Mucosa of stomach (tissue), 1 donor: Measurements from ENCODE around the gene RDH13.
"Not testable (repeated sequence)": the region's sequence is repeated elsewhere in the genome, so short reads cannot be mapped to it uniquely, and the experiment has no call there.

Experiments
- H3K27me3 ChIP-seq: one replicate; pipeline ENCODE4 v1.7.0; 2013; ENCODE audit warnings: mild to moderate bottlenecking, low read length; ENCODE audit not compliant: control insufficient read depth, insufficient read depth
- H3K36me3 ChIP-seq: one replicate; pipeline ENCODE4 v1.7.0; 2013; ENCODE audit warnings: low read length; ENCODE audit not compliant: control insufficient read depth, insufficient read depth
- H3K4me1 ChIP-seq: one replicate; pipeline ENCODE4 v1.7.0; 2013; ENCODE audit warnings: mild to moderate bottlenecking, low read length; ENCODE audit not compliant: control insufficient read depth, insufficient read depth
- H3K4me3 ChIP-seq: one replicate; pipeline ENCODE4 v1.7.0; 2013; ENCODE audit warnings: low read length
- H3K9ac ChIP-seq: one replicate; pipeline ENCODE4 v1.7.0; 2013; ENCODE audit warnings: mild to moderate bottlenecking, low read length, moderate library complexity
- H3K9me3 ChIP-seq: one replicate; pipeline ENCODE4 v1.7.0; 2013; ENCODE audit warnings: mild to moderate bottlenecking, low read length, moderate library complexity; ENCODE audit not compliant: control insufficient read depth
- donor health status: Pancreatic carcinoma.

Gene RDH13

DNA sequence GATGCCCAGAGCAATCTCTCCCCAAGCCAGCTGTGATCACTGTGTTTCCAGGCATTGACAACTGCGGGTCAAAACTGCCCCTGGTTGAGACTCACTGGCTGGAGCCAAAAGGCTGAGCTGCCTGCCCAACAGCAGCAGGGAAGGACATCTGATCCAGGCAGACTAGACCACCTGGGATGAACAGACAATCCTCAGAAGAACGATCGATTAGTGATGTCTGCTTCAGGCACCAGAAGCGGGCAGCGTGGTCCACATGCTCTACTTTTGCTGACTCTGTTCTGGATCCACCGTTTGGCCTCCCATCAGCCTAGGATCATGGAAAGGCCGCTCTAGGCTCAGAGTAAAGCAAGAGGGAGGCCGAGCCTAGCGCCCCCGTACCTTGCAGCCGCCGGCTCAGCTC is 15.0 kb downstream of the RDH13 start:
- H3K9me3 ChIP-seq, result no peaks in the 10 kb centered on the region
- no peaks in the 10 kb centered on the region for H3K4me1 ChIP-seq
- H3K27me3 ChIP-seq, result no peaks in the 10 kb centered on the region
- H3K9ac ChIP-seq, result no peak overlapping the region
- H3K4me3 ChIP-seq, result no peak overlapping the region
- H3K36me3 ChIP-seq, result peaks cover 20% of the 10 kb centered on the region

DNA sequence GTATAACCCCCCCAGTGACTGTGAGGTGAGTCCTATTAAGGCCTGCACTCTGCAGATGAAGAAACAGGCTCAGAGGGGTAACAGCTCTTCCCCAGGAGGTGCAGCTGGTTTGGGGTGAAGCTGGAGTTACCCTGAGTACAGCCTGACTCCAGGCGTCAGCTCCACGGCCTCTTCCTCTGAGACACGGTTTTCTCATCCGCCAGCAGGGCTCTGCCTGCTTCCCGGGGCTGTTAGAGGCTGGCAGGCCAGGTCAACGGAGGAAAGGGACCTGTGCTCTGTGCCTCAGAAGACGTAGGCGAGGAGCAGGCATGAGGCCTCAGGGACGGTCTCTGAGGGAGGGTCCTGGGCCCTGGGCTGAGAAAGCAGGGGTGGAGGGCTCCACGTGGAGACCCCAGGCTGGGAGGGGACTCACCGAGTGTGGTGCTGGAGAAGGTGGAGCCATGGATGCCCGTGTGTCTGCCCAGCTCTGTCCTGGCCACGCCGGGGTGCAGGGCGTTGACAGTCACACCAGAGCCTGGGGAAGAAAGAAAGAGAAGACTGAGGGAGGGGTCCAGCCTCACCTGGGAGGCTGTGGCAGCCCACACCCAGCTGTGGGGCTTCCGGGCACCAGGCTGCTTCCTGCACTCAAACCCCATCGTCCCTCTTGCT is 15.8 kb downstream of the RDH13 start:
- Histone ChIP-seq H3K36me3 (peaks cover 20% of the 10 kb centered on the region), H3K9me3 (no peaks in the 10 kb centered on the region)

DNA sequence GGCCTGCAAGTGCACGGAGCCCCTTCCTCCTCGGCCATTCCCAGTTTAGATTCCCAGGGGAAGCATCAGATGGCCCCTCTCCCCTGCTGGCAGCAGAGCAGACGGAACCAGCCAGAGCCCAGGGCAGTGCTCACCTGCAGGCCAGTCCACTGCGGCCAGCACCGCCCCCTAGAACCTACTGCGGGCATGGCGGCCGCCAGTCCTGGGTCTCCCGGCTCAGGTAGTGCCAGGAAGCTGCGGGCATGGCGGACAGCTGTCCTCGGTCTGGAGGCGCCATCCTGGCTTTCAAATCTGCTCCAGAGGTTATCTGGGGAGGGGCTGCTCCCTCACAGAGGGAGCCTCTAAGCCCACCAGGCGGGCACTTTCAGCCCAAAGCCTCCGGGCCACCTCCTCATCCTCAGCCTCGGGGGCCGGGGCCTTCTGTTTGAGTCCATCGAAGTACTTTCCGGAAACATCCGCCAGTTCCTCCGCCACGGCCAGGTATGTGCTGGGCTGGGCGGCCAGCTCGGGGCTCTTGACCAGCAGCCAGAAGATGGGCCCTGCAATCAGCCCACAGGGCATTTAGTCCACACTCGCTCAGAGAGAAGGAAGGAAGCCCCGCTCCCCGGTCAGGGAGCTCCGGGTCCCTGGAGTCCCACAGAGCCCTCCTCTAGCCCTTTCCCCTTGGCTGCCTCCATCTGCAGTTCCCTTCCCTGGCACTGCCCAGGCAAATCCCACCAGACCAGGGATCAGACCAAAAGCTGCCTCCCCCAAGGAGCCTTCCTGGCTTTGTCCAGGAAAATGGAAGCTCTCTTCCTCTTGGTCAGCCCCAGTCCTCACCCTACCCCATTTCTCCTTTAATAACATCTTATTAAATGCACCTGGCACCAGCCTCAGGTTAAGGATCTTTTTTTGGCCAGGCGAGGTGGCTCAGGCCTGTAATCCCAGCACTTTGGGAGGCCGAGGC is 17.9 kb downstream of the RDH13 start:
- Histone ChIP-seq H3K27me3 (no peaks in the 10 kb centered on the region), H3K4me1 (no peaks in the 10 kb centered on the region), H3K36me3 (peaks cover 20% of the 10 kb centered on the region), H3K4me3 (no peak overlapping the region), H3K9ac (no peak overlapping the region), H3K9me3 (no peaks in the 10 kb centered on the region)

More for the DNA sequence above, 15.8 kb downstream of the RDH13 start:
- H3K9ac ChIP-seq, result no peak overlapping the region
- H3K27me3 ChIP-seq, result no peaks in the 10 kb centered on the region
- H3K4me1 ChIP-seq, result no peaks in the 10 kb centered on the region
- no peak overlapping the region for H3K4me3 ChIP-seq

DNA sequence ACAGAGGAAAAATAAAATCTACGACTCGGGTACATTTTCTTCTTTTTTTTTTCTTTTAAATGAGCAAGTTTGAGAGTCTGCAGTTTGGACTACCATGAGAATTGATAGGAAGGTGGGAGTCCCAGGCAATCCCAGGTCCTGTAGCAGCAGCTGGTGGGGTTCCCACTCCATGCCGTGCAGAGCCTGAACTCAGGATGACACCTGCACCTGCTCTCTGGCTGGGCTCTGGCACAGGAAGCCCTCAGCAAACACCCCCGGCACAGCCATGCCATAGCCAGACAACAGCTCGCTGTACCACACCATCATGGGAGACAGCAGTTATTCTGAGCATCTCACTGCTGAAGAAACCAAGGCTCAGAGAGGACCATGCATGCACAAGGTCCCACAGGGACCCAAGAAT is 18.7 kb downstream of the RDH13 start:
- no peak overlapping the region for H3K9ac ChIP-seq
- H3K36me3 ChIP-seq, result peaks cover 20% of the 10 kb centered on the region

GRCh38 chr19:55042688-55043087 is 20.3 kb downstream of the RDH13 start:
- Histone ChIP-seq H3K36me3 (peaks cover 13% of the 10 kb centered on the region), H3K27me3 (no peaks in the 10 kb centered on the region), H3K4me3 (no peak overlapping the region), H3K9me3 (no peaks in the 10 kb centered on the region), H3K4me1 (no peaks in the 10 kb centered on the region), H3K9ac (no peak overlapping the region)

More for the DNA sequence above, 18.7 kb downstream of the RDH13 start:
- Histone ChIP-seq H3K4me3 (no peak overlapping the region), H3K4me1 (no peaks in the 10 kb centered on the region), H3K27me3 (no peaks in the 10 kb centered on the region), H3K9me3 (no peaks in the 10 kb centered on the region)

GRCh38 chr19:55042344-55042678 is 20.6 kb downstream of the RDH13 start:
- Histone ChIP-seq H3K4me3 (no peak overlapping the region), H3K27me3 (no peaks in the 10 kb centered on the region), H3K9me3 (no peaks in the 10 kb centered on the region), H3K4me1 (no peaks in the 10 kb centered on the region), H3K36me3 (peaks cover 13% of the 10 kb centered on the region), H3K9ac (no peak overlapping the region)

DNA sequence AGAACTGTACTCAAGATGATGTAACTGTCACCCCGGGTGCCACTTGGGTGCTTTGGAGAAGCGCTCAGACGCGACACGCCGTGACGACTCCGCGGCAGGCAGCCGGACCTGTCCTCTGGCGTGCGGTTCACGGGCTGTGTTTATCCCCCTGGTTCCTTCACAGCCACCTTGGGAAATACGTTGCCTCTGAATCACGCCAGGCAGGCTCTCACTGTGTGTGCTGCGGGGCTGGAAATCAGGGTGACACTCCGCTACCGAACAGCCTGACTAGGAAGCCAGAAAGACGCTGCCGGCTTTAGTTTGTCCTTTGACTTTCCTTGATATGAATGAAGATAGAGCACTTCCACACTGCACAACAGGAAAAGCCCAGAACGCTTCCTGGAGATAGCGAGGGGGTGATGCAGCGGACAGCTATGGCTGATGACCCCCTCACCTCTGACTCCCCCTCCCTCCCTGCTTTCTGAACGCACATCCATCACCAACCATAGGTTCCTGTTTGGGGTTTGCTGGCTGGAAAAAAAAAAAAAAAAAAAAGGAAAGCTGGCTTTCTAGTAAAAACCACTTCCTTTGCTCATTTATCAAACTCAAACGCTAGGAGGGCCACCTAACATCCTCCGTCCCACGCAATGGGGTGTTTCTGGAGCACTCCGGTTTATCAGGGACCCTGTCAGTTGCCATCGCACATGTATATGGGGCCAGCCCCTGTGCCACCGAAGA is 21.2 kb downstream of the RDH13 start:
- Histone ChIP-seq H3K9me3 (no peaks in the 10 kb centered on the region), H3K9ac (no peak overlapping the region), H3K4me3 (no peak overlapping the region), H3K4me1 (no peaks in the 10 kb centered on the region), H3K36me3 (peaks cover 11% of the 10 kb centered on the region), H3K27me3 (no peaks in the 10 kb centered on the region)

- Histone ChIP-seq H3K36me3 (peaks cover 8% of the 10 kb centered on the region), H3K4me3 (no peak overlapping the region), H3K4me1 (no peaks in the 10 kb centered on the region), H3K27me3 (no peaks in the 10 kb centered on the region), H3K9ac (no peak overlapping the region), H3K9me3 (no peaks in the 10 kb centered on the region)
These were observed 21.7 kb downstream of the RDH13 start for GRCh38 chr19:55041244-55041626.

GRCh38 chr19:55040654-55041053 is 22.3 kb downstream of the RDH13 start:
- not testable (repeated sequence) for H3K4me3 ChIP-seq, H3K9ac ChIP-seq, H3K36me3 ChIP-seq, H3K9me3 ChIP-seq, H3K27me3 ChIP-seq, H3K4me1 ChIP-seq

DNA sequence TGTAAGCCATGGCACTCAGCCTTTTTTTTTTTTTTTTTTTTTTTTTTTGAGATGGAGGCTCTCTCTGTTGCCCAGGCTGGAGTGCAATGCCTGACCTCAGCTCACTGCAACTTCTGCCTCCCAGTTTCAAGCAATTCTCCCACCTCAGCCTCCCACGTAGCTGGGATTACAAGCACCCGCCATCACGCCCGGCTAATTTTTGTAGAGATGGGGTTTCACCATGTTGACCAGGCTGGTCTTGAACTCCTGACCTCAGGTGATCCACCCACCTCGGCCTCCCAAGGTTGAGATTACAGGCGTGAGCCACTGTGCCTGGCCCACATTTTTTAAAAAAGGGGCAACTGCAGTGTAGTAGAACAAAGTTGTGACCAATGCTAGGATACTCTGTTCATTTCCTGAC is 25.3 kb downstream of the RDH13 start:
- H3K9ac ChIP-seq, H3K27me3 ChIP-seq, H3K9me3 ChIP-seq, H3K4me1 ChIP-seq, H3K4me3 ChIP-seq, H3K36me3 ChIP-seq: not testable (repeated sequence)

- H3K9ac ChIP-seq, result no peak overlapping the region
- no peaks in the 10 kb centered on the region for H3K4me1 ChIP-seq
- no peak overlapping the region for H3K4me3 ChIP-seq
These were observed 26.9 kb downstream of the RDH13 start for GRCh38 chr19:55036058-55036457.

GRCh38 chr19:55034751-55035150 is 28.2 kb downstream of the RDH13 start:
- no peaks in the 10 kb centered on the region for H3K27me3 ChIP-seq
- no peaks in the 10 kb centered on the region for H3K36me3 ChIP-seq
- H3K4me1 ChIP-seq, result no peaks in the 10 kb centered on the region
- H3K9me3 ChIP-seq, result no peaks in the 10 kb centered on the region
- H3K4me3 ChIP-seq, result no peak overlapping the region
- H3K9ac ChIP-seq, result no peak overlapping the region

More at GRCh38 chr19:55036058-55036457, 26.9 kb downstream of the RDH13 start:
- Histone ChIP-seq H3K27me3 (no peaks in the 10 kb centered on the region), H3K9me3 (no peaks in the 10 kb centered on the region), H3K36me3 (no peaks in the 10 kb centered on the region)
